Endothelial cell of umbilical vein (primary cell): Measurements from ENCODE around the gene ARL17A.
"Not testable (repeated sequence)": the region's sequence is repeated elsewhere in the genome, so short reads cannot be mapped to it uniquely, and the experiment has no call there.

Experiments
- EZH2 ChIP-seq: IDR thresholded peaks from 2 replicates; pipeline ENCODE4 v1.6.1; 2012; ENCODE audit warnings: borderline replicate concordance, low read depth, mild to moderate bottlenecking, moderate library complexity, low read length, inconsistent platforms; ENCODE audit not compliant: severe bottlenecking
- POLR2A ChIP-seq: IDR thresholded peaks from 2 replicates; pipeline ENCODE4 v1.6.1; 2012; ENCODE audit warnings: low read depth, mild to moderate bottlenecking, control low read depth, low read length
- TF ChIP-seq, protein P1 (sequence below), 2 donors: IDR thresholded peaks; 1 replicate in 1 of 2; 2 replicates in 1 of 2; pipeline ENCODE4 v1.5.1; 2011; ENCODE audit warnings: low read length in 2 of 2, mild to moderate bottlenecking in 2 of 2, moderate library complexity in 2 of 2, control low read depth in 1 of 2, inconsistent platforms in 1 of 2, low read depth in 1 of 2; ENCODE audit not compliant: insufficient read depth in 1 of 2; ENCODE audit errors: extremely low read depth in 1 of 2

DNA sequence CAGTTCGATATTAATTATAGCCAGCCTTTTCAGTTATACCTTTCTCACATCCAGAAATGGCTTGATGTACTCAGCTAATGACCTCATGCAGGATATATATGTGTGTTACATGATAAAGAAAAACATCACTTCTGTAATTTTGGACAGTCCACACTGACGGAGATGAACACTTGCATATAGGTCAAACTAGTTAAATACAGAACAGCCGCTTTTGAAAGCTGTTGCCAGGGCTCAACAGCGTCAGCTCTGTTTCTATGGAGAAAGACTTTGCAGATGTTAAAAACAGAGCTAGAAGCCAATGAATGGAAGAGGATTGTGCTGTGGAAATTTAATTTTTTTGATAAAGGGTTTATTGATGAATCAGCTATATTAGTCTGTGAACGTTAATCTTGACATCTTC is 111.9 kb downstream of the ARL17A start:
- TF ChIP-seq, protein P1, sequence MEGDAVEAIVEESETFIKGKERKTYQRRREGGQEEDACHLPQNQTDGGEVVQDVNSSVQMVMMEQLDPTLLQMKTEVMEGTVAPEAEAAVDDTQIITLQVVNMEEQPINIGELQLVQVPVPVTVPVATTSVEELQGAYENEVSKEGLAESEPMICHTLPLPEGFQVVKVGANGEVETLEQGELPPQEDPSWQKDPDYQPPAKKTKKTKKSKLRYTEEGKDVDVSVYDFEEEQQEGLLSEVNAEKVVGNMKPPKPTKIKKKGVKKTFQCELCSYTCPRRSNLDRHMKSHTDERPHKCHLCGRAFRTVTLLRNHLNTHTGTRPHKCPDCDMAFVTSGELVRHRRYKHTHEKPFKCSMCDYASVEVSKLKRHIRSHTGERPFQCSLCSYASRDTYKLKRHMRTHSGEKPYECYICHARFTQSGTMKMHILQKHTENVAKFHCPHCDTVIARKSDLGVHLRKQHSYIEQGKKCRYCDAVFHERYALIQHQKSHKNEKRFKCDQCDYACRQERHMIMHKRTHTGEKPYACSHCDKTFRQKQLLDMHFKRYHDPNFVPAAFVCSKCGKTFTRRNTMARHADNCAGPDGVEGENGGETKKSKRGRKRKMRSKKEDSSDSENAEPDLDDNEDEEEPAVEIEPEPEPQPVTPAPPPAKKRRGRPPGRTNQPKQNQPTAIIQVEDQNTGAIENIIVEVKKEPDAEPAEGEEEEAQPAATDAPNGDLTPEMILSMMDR (IDR thresholded peaks at IDR 0.05; ENCODE audit: extremely low read depth in 1 of 2, insufficient read depth in 1 of 2, low read depth in 1 of 2, low read length in 2 of 2), result not testable (repeated sequence)
- not testable (repeated sequence) for TF ChIP-seq POLR2A, EZH2
